Prostate gland (tissue), 2 donors: ENCODE data around the gene LIN37. TPM values are rescaled to one million over a fixed set of nuclear protein-coding genes. Genes with fewer than 3 reads are reported as not detected.

Experiments
- DNase-seq: peaks from one replicate; pipeline ENCODE4 v3.0.0-alpha.2; 2019; ENCODE audit warnings: low spot score
- H3K27ac ChIP-seq, 2 donors: fragments of 200-600 bp; sonication (generic); 2 replicates each; pipeline ENCODE4 v1.5.1; 2017 to 2019
- H3K27me3 ChIP-seq: fragments of 200-600 bp; sonication (generic); replicated peaks from 2 replicates; pipeline ENCODE4 v1.5.1; 2019; ENCODE audit not compliant: insufficient read depth
- H3K36me3 ChIP-seq, 2 donors: fragments of 200-600 bp; sonication (generic); 1 replicate in 1 of 2; 2 replicates in 1 of 2; pipeline versions ENCODE4 v1.5.1 to v1.8.1; 2017 to 2019
- H3K4me1 ChIP-seq: fragments of 200-600 bp; sonication (generic); replicated peaks from 2 replicates; pipeline ENCODE4 v1.5.1; 2019
- H3K4me3 ChIP-seq, 2 donors: fragments of 200-600 bp; sonication (generic); 2 replicates each; pipeline ENCODE4 v1.5.1; 2017 to 2019
- H3K9me3 ChIP-seq: fragments of 200-600 bp; sonication (generic); 2 replicates; pipeline ENCODE4 v1.5.1; 2017
- CTCF ChIP-seq, 4 experiments: fragments of 200-600 bp in 2 of 4; fragments of 450-650 bp in 2 of 4; sonication (generic) in 2 of 4; IDR thresholded peaks; 1 replicate in 3 of 4; 2 replicates in 1 of 4; pipeline ENCODE4 v1.5.1; 2016 to 2019; ENCODE audit warnings: antibody characterized with exemption in 4 of 4, mild to moderate bottlenecking in 2 of 4, moderate library complexity in 2 of 4
- POLR2A ChIP-seq: fragments of 450-650 bp; IDR thresholded peaks from one replicate; pipeline ENCODE4 v1.6.1; 2016; ENCODE audit warnings: antibody characterized with exemption, mild to moderate bottlenecking
- POLR2AphosphoS5 ChIP-seq: sonication (generic); formaldehyde crosslinking; IDR thresholded peaks from one replicate; pipeline ENCODE4 v1.6.1; 2017; ENCODE audit warnings: antibody characterized with exemption
- WGBS: methylation state at CpG from one replicate; pipeline ENCODE4 v1.1.5; 2018; 5-methylcytosine and 5-hydroxymethylcytosine counted together
- intact Hi-C: fragments of 100-400 bp; cut with DNase I; formaldehyde crosslinking; loops from one replicate; pipeline ENCODE4 v1.14.2; 2022
- total RNA-seq, 2 donors: library from RNA; depleted of rRNA; stranded (reverse); fragments of >200 nt; gene quantifications; one replicate each; pipeline ENCODE4 v1.1.0, GENCODE V29; 2016

Gene LIN37
- total RNA-seq, 2 donors from 2014 or later: 4.2 to 13.0 TPM

- TF ChIP-seq CTCF (IDR thresholded peaks at IDR 0.05) (no peak), POLR2AphosphoS5 (no peak), POLR2A (no peak)
- H3K4me1 ChIP-seq: no peaks in the 10 kb centered on the region
- no peak overlapping the region for H3K4me3 ChIP-seq
- 80% methylated on average over 28 of the region's 28 CpGs for WGBS
- H3K27me3 ChIP-seq: no peaks in the 10 kb centered on the region
- no peak overlapping the region for H3K27ac ChIP-seq
- H3K9me3 ChIP-seq: no peaks in the 10 kb centered on the region
- no peaks in the 10 kb centered on the region for H3K36me3 ChIP-seq
- DNase-seq: no peak
- intact Hi-C loops: no loop called here
Observed at GRCh38 chr19:35783469-35784434, 35.4 kb downstream of the LIN37 start.

GRCh38 chr19:35784503-35785338 lies 36.3 kb downstream of the LIN37 start:
- TF ChIP-seq POLR2AphosphoS5 (no peak), POLR2A (no peak), CTCF (IDR thresholded peaks at IDR 0.05) (no peak)
- WGBS: 78% methylated on average over 37 of the region's 45 CpGs
- Histone ChIP-seq H3K4me3 (no peak overlapping the region), H3K36me3 (no peaks in the 10 kb centered on the region), H3K27ac (no peak overlapping the region), H3K9me3 (no peaks in the 10 kb centered on the region), H3K27me3 (no peaks in the 10 kb centered on the region), H3K4me1 (no peaks in the 10 kb centered on the region)
- intact Hi-C loops: no loop called here
- no peak for DNase-seq

GRCh38 chr19:35785339-35785627 lies 36.9 kb downstream of the LIN37 start:
- no peaks in the 10 kb centered on the region for H3K36me3 ChIP-seq
- no peak overlapping the region for H3K4me3 ChIP-seq
- H3K9me3 ChIP-seq: no peaks in the 10 kb centered on the region
- no peaks in the 10 kb centered on the region for H3K4me1 ChIP-seq
- intact Hi-C loops: no loop called here
- no peak overlapping the region for H3K27ac ChIP-seq
- 87% methylated on average over 10 of the region's 10 CpGs for WGBS
- no peak for TF ChIP-seq POLR2AphosphoS5
- TF ChIP-seq CTCF (IDR thresholded peaks at IDR 0.05): no peak
- TF ChIP-seq POLR2A: no peak
- no peaks in the 10 kb centered on the region for H3K27me3 ChIP-seq
- DNase-seq: no peak

- 92% methylated on average over 31 of the region's 31 CpGs for WGBS
Observed at GRCh38 chr19:35786299-35787160, 38.2 kb downstream of the LIN37 start.

More at GRCh38 chr19:35786299-35787160, 38.2 kb downstream of the LIN37 start:
- TF ChIP-seq POLR2A: no peak
- TF ChIP-seq CTCF (IDR thresholded peaks at IDR 0.05): no peak
- no peak for TF ChIP-seq POLR2AphosphoS5
- no peak overlapping the region for H3K4me3 ChIP-seq
- intact Hi-C loops: no loop called here
- H3K4me1 ChIP-seq: no peaks in the 10 kb centered on the region
- H3K27ac ChIP-seq: no peak overlapping the region
- H3K27me3 ChIP-seq: no peaks in the 10 kb centered on the region
- H3K36me3 ChIP-seq: no peaks in the 10 kb centered on the region
- H3K9me3 ChIP-seq: no peaks in the 10 kb centered on the region
- no peak for DNase-seq
